NCI-H1092 (cell line): ENCODE results near the gene STPG1.

Source experiments
- DNase-seq: peaks from one replicate; lab custom pipeline; 2025; lab: John Stamatoyannopoulos, UW

The STPG1 gene

GRCh38 chr1:24317956-24318614 is 95.5 kb downstream of the STPG1 start:
- DNase-seq = no peak

GRCh38 chr1:24317081-24317480 is 96.5 kb downstream of the STPG1 start:
- no peak for DNase-seq

- DNase-seq = no peak
Measured at GRCh38 chr1:24316645-24317044, 96.9 kb downstream of the STPG1 start.

GRCh38 chr1:24315391-24315790 is 98.2 kb downstream of the STPG1 start:
- no peak for DNase-seq

GRCh38 chr1:24311741-24312140 is 101.8 kb downstream of the STPG1 start:
- no peak for DNase-seq

GRCh38 chr1:24311234-24311633 is 102.3 kb downstream of the STPG1 start:
- DNase-seq = no peak

GRCh38 chr1:24309762-24310485 is 103.7 kb downstream of the STPG1 start:
- no peak for DNase-seq

- no peak for DNase-seq
Measured at GRCh38 chr1:24308365-24309015, 105.1 kb downstream of the STPG1 start.
